ENCODE data around the gene ACTR5.
"Not testable (repeated sequence)": the region's sequence is repeated elsewhere in the genome, so short reads cannot be mapped to it uniquely, and the experiment has no call there.

Gene ACTR5

GRCh38 chr20:38799203-38799602 lies 50.9 kb downstream of the ACTR5 start:
- DNase-seq (ENCODE audit: extremely low spot score, insufficient read length, low read depth) = no peak
- no peak for FAIRE-seq

- no peak for DNase-seq (ENCODE audit: extremely low spot score, insufficient read length, low read depth)
- no peak for FAIRE-seq
Observed at GRCh38 chr20:38800882-38801281, 52.6 kb downstream of the ACTR5 start.

GRCh38 chr20:38804221-38804620 lies 56.0 kb downstream of the ACTR5 start:
- peak; percentile 18 for FAIRE-seq

DNA sequence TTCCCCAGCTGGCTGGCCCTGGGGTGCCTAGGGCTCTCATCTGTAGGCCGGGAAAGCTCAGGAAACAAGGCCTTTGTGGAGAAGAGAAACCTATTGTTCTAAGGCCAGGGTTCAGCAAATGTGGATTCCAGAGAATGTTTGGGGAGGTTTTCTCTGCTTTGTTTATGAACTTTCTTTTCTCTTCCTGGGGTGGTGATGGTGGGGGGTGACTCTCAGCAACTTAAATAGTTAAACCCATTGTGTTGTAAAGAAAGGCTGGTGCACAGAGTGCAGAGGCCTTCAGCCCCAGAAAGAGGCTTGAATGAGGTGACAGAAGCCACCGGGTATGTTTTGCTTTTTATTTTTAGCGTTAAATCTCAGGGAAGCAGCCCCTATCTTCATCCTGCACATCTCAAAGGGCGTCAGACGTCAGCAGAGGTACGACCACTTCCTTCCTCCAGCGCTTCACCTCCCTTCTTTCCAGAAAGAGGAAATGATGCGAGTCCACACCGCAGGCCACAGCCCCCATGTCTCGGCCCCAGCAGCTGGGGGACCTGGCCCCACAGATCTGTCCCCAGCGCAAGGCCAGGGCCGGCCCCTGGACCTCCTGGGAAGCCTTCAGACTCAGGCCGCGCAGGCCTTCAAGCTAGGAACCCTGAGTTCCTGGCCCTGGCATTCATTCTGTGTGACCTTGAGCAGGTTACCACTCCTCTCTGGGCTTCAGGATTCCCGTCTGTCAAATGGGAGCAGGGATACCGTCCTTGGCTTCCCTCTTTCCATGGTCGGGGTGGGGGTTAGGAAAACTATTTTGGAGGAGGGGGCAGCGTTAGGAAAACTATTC lies 56.6 kb downstream of the ACTR5 start:
- DNase-seq (ENCODE audit: extremely low spot score, insufficient read length, low read depth) (peak; percentile 35), FAIRE-seq (peak; percentile 96)

More at GRCh38 chr20:38804221-38804620, 56.0 kb downstream of the ACTR5 start:
- DNase-seq (ENCODE audit: extremely low spot score, insufficient read length, low read depth) = no peak

- DNase-seq (ENCODE audit: extremely low spot score, insufficient read length, low read depth) = peak; percentile 58
- FAIRE-seq = no peak
Observed at GRCh38 chr20:38805502-38805957, 57.3 kb downstream of the ACTR5 start, which contains the start of gene PPP1R16B. Gene PPP1R16B, plus strand, starts transcription at chr20:38805697. Its CDS starts 30,229 bp downstream, at chr20:38835926.

GRCh38 chr20:38805958-38806854 lies 57.9 kb downstream of the ACTR5 start:
- DNase-seq (ENCODE audit: extremely low spot score, insufficient read length, low read depth) (no peak), FAIRE-seq (no peak)

GRCh38 chr20:38806855-38807655 lies 58.8 kb downstream of the ACTR5 start:
- peak; percentile 28 for DNase-seq (ENCODE audit: extremely low spot score, insufficient read length, low read depth)
- peak; percentile 69 for FAIRE-seq

- peak; percentile 70 for FAIRE-seq
- DNase-seq (ENCODE audit: extremely low spot score, insufficient read length, low read depth) = no peak
Observed at GRCh38 chr20:38809942-38810341, 61.7 kb downstream of the ACTR5 start.

DNA sequence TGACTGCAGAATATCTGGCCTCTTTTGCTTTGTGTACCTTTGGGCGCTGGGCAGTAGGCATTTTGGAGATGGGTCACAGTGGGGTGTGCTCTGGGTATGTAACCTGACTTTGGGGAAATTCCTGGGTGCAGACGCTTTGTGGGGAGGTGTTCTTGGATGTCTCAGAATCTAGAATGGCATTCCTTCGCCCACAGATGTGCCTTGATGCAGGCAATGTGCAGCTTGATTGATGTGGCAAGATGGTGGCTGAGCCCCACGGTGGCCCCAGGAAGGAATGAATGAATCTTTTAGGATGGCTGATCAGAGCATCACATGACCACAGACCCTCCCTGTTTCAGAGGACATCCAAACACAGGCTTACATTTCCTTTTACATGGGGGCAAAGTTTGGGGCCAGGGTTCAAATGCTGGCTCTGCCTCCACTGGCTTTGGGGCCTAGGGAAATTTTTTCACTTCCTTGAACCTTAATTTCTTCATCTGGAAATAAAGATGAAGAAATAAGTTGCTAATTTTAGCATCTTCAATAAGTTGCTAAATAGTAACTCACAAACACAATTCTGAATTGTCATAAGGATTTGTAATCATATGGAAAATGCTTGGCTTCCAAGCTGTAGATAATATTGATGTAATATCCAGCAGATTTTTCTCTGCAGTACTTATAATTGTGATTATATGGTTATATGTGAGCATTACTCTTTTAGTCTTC lies 62.8 kb downstream of the ACTR5 start:
- FAIRE-seq = peak; percentile 38
- DNase-seq (ENCODE audit: extremely low spot score, insufficient read length, low read depth) = no peak

- FAIRE-seq = peak; percentile 31
- DNase-seq (ENCODE audit: extremely low spot score, insufficient read length, low read depth) = no peak
Observed at GRCh38 chr20:38811769-38812168, 63.5 kb downstream of the ACTR5 start.

- DNase-seq (ENCODE audit: extremely low spot score, insufficient read length, low read depth) (no peak), FAIRE-seq (no peak)
Observed at GRCh38 chr20:38812182-38812581, 63.9 kb downstream of the ACTR5 start.

- FAIRE-seq = no peak
- no peak for DNase-seq (ENCODE audit: extremely low spot score, insufficient read length, low read depth)
Observed at GRCh38 chr20:38812709-38813573, 64.7 kb downstream of the ACTR5 start.

- not testable (repeated sequence) for FAIRE-seq; DNase-seq (ENCODE audit: extremely low spot score, insufficient read length, low read depth)
Observed at GRCh38 chr20:38813574-38813962, 65.3 kb downstream of the ACTR5 start.

DNA sequence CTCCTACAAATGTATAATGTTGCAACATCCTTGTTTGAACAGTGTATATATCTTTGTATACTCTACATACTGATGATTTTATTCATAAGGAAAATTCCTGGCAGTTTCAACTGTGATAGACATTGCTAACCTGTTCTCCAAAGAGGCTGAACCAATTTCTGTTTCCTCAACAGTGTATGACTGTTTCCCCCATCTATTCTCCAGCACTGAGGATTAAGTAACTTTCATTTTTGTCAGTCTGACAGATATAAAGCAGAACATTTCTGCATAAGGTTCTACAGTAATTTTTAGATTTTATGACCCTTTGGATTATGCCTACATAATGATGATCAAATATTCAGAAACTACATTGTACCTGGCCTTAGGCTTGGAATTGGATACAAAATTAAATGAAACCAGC lies 67.2 kb downstream of the ACTR5 start:
- no peak for DNase-seq (ENCODE audit: extremely low spot score, insufficient read length, low read depth)

DNA sequence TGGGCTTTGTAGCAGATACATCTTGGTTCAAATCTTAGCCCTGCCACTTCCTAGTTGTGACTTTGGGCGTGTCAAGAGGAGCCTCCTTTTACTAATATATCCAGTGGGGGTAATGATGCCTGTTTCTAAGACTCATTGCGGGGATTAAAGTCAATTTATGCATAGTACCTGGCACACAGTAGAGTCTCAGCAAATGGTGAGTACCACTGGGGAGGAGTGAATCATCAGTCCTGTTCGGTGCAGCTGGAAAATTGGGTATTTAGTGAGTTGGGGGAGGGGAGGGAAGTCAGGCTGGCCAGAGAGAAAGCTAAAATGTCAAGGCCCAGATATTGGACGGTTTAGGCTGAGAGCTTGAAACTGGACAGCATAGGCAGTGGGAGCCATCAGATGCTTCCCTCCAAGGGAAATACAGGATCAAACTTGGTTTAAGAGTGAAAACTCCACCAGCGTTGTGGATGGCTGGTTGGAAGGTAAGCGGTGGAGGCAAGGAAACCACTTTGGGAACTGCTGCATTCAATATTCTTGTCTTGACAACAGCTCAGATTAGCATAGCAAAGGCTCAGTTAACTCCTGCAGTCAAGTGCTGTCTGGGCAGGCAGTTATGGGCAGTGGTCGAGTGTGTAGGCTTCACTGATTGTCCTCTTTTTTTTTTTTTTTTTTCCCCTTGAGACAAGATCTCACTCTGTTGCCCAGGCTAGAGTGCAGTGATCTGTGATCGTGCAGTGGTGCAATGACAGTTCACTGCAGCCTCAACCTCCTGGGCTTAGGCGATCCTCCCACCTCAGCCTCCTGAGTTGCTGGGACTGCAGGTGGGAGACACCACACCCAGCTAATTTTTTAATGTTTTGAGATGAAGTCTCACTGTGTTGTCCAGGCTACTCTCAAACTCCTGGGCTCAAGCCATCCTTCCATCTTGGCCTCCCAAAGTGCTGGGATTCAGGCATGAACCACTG lies 70.1 kb downstream of the ACTR5 start:
- DNase-seq (ENCODE audit: extremely low spot score, insufficient read length, low read depth) (no peak), FAIRE-seq (peak; percentile 55)

More for the DNA sequence above, 67.2 kb downstream of the ACTR5 start:
- no peak for FAIRE-seq
